ENCODE data around the gene PKN2. TPM values are rescaled to one million over a fixed set of nuclear protein-coding genes. Genes with fewer than 3 reads are reported as not detected.
A peak's percentile ranks its signal among the peaks of the same experiment; 100 is the strongest.

The PKN2 gene
- total RNA-seq, 1 experiment from 2014 or later: 33.4 TPM

- Mint-ChIP-seq H3K4me3 (ENCODE audit: unreplicated experiment) (no peak overlapping the region), H3K9me3 (ENCODE audit: unreplicated experiment) (peaks cover 10% of the 10 kb centered on the region), H3K27ac (ENCODE audit: unreplicated experiment) (peak overlapping the region; percentile 4), H3K27me3 (ENCODE audit: insufficient read depth, unreplicated experiment) (no peaks in the 10 kb centered on the region), H3K36me3 (ENCODE audit: insufficient read depth, unreplicated experiment) (peaks cover 14% of the 10 kb centered on the region), H3K4me1 (ENCODE audit: low read depth, unreplicated experiment) (peaks cover 17% of the 10 kb centered on the region)
- no TSS peak for BruUV-seq (replicated peaks)
- H3K27me3 ChIP-seq (replicated peaks; ENCODE audit: control insufficient read depth, insufficient read depth, low read length): no peaks in the 10 kb centered on the region
- no peak overlapping the region for H3K4me3 ChIP-seq (ENCODE audit: low read depth, low read length)
- H3K36me3 ChIP-seq (ENCODE audit: control insufficient read depth, insufficient read depth, low read length): no peaks in the 10 kb centered on the region
- H3K9me3 ChIP-seq: no peaks in the 10 kb centered on the region
- TF ChIP-seq CTCF (IDR thresholded peaks at IDR 0.05; ENCODE audit: insufficient read depth in 1 of 2, low read depth in 1 of 2, low read length in 1 of 2, severe bottlenecking in 1 of 2, unreplicated experiment in 1 of 2): no peak
- intact Hi-C loops (cut with micrococcal nuclease; ENCODE audit: unreplicated experiment): no loop called here
- DNase-seq: no peak
- CTCF ChIA-PET: no interaction called here
- H3K4me1 ChIP-seq: no peaks in the 10 kb centered on the region
- POLR2A ChIA-PET: no interaction called here
Observed at GRCh38 chr1:88737338-88737927, 53.4 kb downstream of the PKN2 start.

- intact Hi-C loops (cut with micrococcal nuclease; ENCODE audit: unreplicated experiment): no loop called here
- Histone ChIP-seq H3K9me3 (no peaks in the 10 kb centered on the region), H3K4me1 (no peaks in the 10 kb centered on the region), H3K4me3 (ENCODE audit: low read depth, low read length) (no peak overlapping the region), H3K36me3 (ENCODE audit: control insufficient read depth, insufficient read depth, low read length) (no peaks in the 10 kb centered on the region), H3K27me3 (replicated peaks; ENCODE audit: control insufficient read depth, insufficient read depth, low read length) (no peaks in the 10 kb centered on the region)
- H3K9me3 Mint-ChIP-seq (ENCODE audit: unreplicated experiment): peaks cover 6% of the 10 kb centered on the region
- H3K4me1 Mint-ChIP-seq (ENCODE audit: low read depth, unreplicated experiment): peaks cover 17% of the 10 kb centered on the region
- POLR2A ChIA-PET: no interaction called here
- H3K36me3 Mint-ChIP-seq (ENCODE audit: insufficient read depth, unreplicated experiment): peaks cover 19% of the 10 kb centered on the region
- no peak overlapping the region for H3K27ac Mint-ChIP-seq (ENCODE audit: unreplicated experiment)
- CTCF ChIA-PET: no interaction called here
- DNase-seq: no peak
- no peak overlapping the region for H3K4me3 Mint-ChIP-seq (ENCODE audit: unreplicated experiment)
- TF ChIP-seq CTCF (IDR thresholded peaks at IDR 0.05; ENCODE audit: insufficient read depth in 1 of 2, low read depth in 1 of 2, low read length in 1 of 2, severe bottlenecking in 1 of 2, unreplicated experiment in 1 of 2): no peak
- BruUV-seq (replicated peaks): no TSS peak
- no peaks in the 10 kb centered on the region for H3K27me3 Mint-ChIP-seq (ENCODE audit: insufficient read depth, unreplicated experiment)
Observed at GRCh38 chr1:88740784-88741183, 56.7 kb downstream of the PKN2 start.

- H3K27me3 ChIP-seq (replicated peaks; ENCODE audit: control insufficient read depth, insufficient read depth, low read length): no peaks in the 10 kb centered on the region
- POLR2A ChIA-PET: no interaction called here
- Mint-ChIP-seq H3K27ac (ENCODE audit: unreplicated experiment) (no peak overlapping the region), H3K4me3 (ENCODE audit: unreplicated experiment) (no peak overlapping the region), H3K27me3 (ENCODE audit: insufficient read depth, unreplicated experiment) (no peaks in the 10 kb centered on the region), H3K9me3 (ENCODE audit: unreplicated experiment) (no peaks in the 10 kb centered on the region), H3K36me3 (ENCODE audit: insufficient read depth, unreplicated experiment) (peaks cover 13% of the 10 kb centered on the region), H3K4me1 (ENCODE audit: low read depth, unreplicated experiment) (peaks cover 17% of the 10 kb centered on the region)
- no TSS peak for BruUV-seq (replicated peaks)
- DNase-seq: no peak
- no peaks in the 10 kb centered on the region for H3K9me3 ChIP-seq
- H3K4me3 ChIP-seq (ENCODE audit: low read depth, low read length): no peak overlapping the region
- no peak for TF ChIP-seq CTCF (IDR thresholded peaks at IDR 0.05; ENCODE audit: insufficient read depth in 1 of 2, low read depth in 1 of 2, low read length in 1 of 2, severe bottlenecking in 1 of 2, unreplicated experiment in 1 of 2)
- intact Hi-C loops (cut with micrococcal nuclease; ENCODE audit: unreplicated experiment): no loop called here
- H3K36me3 ChIP-seq (ENCODE audit: control insufficient read depth, insufficient read depth, low read length): no peaks in the 10 kb centered on the region
- CTCF ChIA-PET: no interaction called here
- H3K4me1 ChIP-seq: no peaks in the 10 kb centered on the region
Observed at GRCh38 chr1:88741413-88741812, 57.3 kb downstream of the PKN2 start.
